ENCODE results near the gene FN3K. TPM values are rescaled to one million over a fixed set of nuclear protein-coding genes. Genes with fewer than 3 reads are reported as not detected.

Gene FN3K
- total and polyA plus RNA-seq, 2 of the 13 experiments (the other 11 are each of a cell fraction or from before 2014, with no cell fraction given) = 3.5 to 12.2 TPM

DNA sequence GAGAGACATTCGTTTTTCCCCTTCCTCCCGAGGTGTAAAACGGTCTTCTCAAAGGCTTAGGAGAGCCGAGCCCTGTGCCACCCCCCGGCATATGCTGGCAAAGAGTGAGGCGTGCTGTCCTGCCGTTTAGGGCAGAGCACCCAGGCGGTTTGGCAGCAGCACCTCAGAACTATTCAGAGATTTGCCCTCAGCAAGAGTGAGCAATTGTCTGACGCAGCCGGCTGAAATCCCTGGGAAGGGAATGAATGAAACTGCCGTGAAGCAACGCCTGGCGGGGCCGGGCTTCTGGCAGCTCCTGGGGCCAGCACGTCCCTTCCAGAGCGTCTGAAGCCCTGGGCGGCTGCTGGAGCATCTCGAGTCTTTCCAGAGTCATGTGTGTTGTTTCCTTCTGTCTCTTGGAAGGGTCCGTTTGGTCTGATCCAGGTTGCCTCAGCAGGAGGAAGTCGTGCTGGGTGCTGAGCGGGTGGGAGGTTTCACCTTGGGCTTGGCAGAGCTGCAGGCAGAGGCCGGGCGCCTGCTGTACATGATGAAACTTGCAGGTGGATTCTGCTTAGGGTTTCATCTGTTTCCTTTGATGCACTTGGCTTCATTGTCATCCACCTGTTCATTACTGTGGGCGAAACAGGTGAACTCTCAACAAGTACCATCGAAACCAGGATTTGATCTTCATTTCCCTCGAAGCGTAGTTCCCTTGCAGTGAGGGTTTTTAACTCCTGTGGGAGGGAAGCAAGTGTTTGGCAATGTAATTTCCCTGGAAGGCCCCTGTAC, 51.9 kb downstream of the FN3K start (continued):
- TF ChIP-seq, protein P1, sequence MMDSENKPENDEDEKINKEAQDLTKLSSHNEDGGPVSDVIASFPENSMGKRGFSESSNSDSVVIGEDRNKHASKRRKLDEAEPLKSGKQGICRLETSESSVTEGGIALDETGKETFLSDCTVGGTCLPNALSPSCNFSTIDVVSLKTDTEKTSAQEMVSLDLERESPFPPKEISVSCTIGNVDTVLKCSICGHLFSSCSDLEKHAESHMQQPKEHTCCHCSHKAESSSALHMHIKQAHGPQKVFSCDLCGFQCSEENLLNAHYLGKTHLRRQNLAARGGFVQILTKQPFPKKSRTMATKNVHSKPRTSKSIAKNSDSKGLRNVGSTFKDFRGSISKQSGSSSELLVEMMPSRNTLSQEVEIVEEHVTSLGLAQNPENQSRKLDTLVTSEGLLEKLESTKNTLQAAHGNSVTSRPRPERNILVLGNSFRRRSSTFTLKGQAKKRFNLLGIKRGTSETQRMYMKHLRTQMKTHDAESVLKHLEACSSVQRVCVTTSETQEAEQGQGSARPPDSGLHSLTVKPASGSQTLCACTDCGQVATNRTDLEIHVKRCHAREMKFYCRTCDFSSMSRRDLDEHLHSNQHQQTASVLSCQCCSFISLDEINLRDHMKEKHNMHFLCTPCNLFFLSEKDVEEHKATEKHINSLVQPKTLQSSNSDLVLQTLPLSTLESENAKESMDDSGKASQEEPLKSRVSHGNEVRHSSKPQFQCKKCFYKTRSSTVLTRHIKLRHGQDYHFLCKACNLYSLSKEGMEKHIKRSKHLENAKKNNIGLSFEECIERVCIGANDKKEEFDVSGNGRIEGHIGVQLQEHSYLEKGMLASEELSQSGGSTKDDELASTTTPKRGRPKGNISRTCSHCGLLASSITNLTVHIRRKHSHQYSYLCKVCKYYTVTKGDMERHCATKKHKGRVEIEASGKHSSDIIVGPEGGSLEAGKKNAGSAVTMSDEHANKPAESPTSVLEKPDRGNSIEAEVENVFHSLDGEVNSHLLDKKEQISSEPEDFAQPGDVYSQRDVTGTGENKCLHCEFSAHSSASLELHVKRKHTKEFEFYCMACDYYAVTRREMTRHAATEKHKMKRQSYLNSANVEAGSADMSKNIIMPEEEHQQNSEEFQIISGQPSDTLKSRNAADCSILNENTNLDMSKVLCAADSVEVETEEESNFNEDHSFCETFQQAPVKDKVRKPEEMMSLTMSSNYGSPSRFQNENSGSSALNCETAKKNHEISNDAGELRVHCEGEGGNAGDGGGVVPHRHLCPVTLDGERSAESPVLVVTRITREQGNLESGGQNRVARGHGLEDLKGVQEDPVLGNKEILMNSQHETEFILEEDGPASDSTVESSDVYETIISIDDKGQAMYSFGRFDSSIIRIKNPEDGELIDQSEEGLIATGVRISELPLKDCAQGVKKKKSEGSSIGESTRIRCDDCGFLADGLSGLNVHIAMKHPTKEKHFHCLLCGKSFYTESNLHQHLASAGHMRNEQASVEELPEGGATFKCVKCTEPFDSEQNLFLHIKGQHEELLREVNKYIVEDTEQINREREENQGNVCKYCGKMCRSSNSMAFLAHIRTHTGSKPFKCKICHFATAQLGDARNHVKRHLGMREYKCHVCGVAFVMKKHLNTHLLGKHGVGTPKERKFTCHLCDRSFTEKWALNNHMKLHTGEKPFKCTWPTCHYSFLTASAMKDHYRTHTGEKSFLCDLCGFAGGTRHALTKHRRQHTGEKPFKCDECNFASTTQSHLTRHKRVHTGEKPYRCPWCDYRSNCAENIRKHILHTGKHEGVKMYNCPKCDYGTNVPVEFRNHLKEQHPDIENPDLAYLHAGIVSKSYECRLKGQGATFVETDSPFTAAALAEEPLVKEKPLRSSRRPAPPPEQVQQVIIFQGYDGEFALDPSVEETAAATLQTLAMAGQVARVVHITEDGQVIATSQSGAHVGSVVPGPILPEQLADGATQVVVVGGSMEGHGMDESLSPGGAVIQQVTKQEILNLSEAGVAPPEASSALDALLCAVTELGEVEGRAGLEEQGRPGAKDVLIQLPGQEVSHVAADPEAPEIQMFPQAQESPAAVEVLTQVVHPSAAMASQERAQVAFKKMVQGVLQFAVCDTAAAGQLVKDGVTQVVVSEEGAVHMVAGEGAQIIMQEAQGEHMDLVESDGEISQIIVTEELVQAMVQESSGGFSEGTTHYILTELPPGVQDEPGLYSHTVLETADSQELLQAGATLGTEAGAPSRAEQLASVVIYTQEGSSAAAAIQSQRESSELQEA (CRISPR knock-in tag; IDR thresholded peaks at IDR 0.05; ENCODE audit: not compliant biosample characterization) = no peak
- TF ChIP-seq ZNF10 (CRISPR knock-in tag; IDR thresholded peaks at IDR 0.05; ENCODE audit: borderline replicate concordance, low read depth) (no peak), ZNF12 (CRISPR knock-in tag; IDR thresholded peaks at IDR 0.05) (no peak), ZSCAN25 (CRISPR knock-in tag; IDR thresholded peaks at IDR 0.05) (no peak), ATAD3A (CRISPR knock-in tag; IDR thresholded peaks at IDR 0.05) (no peak), ZNF674 (CRISPR knock-in tag; IDR thresholded peaks at IDR 0.05; ENCODE audit: low read depth) (no peak), SAFB2 (CRISPR knock-in tag; IDR thresholded peaks at IDR 0.05; ENCODE audit: borderline replicate concordance, low read depth) (no peak), ZNF335 (CRISPR knock-in tag; IDR thresholded peaks at IDR 0.05) (no peak)
- TF ChIP-seq, protein P2, sequence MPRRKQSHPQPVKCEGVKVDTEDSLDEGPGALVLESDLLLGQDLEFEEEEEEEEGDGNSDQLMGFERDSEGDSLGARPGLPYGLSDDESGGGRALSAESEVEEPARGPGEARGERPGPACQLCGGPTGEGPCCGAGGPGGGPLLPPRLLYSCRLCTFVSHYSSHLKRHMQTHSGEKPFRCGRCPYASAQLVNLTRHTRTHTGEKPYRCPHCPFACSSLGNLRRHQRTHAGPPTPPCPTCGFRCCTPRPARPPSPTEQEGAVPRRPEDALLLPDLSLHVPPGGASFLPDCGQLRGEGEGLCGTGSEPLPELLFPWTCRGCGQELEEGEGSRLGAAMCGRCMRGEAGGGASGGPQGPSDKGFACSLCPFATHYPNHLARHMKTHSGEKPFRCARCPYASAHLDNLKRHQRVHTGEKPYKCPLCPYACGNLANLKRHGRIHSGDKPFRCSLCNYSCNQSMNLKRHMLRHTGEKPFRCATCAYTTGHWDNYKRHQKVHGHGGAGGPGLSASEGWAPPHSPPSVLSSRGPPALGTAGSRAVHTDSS (CRISPR knock-in tag; conservative IDR thresholded peaks at IDR 0.05) = no peak
- TF ChIP-seq, protein P3, sequence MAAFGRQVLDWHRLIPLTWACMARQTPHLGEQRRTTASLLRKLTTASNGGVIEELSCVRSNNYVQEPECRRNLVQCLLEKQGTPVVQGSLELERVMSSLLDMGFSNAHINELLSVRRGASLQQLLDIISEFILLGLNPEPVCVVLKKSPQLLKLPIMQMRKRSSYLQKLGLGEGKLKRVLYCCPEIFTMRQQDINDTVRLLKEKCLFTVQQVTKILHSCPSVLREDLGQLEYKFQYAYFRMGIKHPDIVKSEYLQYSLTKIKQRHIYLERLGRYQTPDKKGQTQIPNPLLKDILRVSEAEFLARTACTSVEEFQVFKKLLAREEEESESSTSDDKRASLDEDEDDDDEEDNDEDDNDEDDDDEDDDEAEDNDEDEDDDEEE (CRISPR knock-in tag; IDR thresholded peaks at IDR 0.05) = no peak
